Measurements from ENCODE around the gene PLA1A. TPM values are rescaled to one million over a fixed set of nuclear protein-coding genes. Genes with fewer than 3 reads are reported as not detected.

The PLA1A gene
- polyA plus RNA-seq, 1 of the 3 experiments (the other 2 are of a cell fraction) = not detected

DNA sequence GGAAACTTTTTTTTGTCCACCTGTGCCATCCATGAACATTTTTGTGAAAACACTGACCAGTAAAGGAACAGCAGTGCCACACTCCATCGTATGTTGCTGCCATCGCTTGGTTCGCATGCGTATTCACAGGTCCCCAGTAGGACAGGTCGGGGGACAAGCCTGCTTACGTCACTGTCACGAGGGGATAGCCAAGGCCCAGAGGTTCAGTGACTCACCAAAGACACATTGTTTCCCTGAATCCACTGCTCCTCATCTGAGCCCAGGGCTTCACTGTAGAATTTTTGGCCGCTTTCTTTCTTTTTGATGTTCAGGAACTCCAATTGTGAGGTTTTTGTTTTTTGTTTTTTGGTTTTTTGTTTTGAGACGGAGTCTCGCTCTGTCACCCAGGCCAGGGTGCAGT lies 12.5 kb upstream of the PLA1A start:
- ChIA-PET POLR2A (no interaction called here), CTCF (interaction anchor here (0.8 to 1.6 kb wide), 3 partner anchors 11 to 66 kb away, joined by 3 read pairs; no protein-coding TSS in a partner anchor)
- no peak overlapping the region for H3K4me3 ChIP-seq (ENCODE audit: low read depth in 2 of 2, low read length in 1 of 2)
- 0 out of 2 replicates have a peak overlapping the region, but pooled peaks have one; percentile 37 for H2AFZ ChIP-seq (ENCODE audit: low read depth)
- TF ChIP-seq CHD2 (IDR thresholded peaks at IDR 0.05; ENCODE audit: low read length, partially characterized antibody) (no peak), SMC3 (IDR thresholded peaks at IDR 0.05; ENCODE audit: low read depth, low read length) (no peak), NFIC (IDR thresholded peaks at IDR 0.05; ENCODE audit: borderline replicate concordance) (no peak), TAF1 (IDR thresholded peaks at IDR 0.05; ENCODE audit: borderline replicate concordance, low read depth, low read length) (no peak), FOSL2 (IDR thresholded peaks at IDR 0.05; ENCODE audit: borderline replicate concordance, low read depth) (no peak), REST (IDR thresholded peaks at IDR 0.05; ENCODE audit: low read depth, low read length) (no peak)
- no peaks in the 10 kb centered on the region for H3F3A ChIP-seq (replicated peaks; ENCODE audit: insufficient read depth)
- no peak overlapping the region for H3K9ac ChIP-seq
- H3K36me3 ChIP-seq (replicated peaks in 1 of 2; ENCODE audit: control insufficient read depth in 1 of 2, insufficient read depth in 2 of 2, low read length in 1 of 2) = no peaks in the 10 kb centered on the region
- no peaks in the 10 kb centered on the region for H3K9me3 ChIP-seq
- no peak overlapping the region for H3K27ac ChIP-seq (ENCODE audit: low read depth in 2 of 2, low read length in 1 of 2)
- DNase-seq = no peak
- no peaks in the 10 kb centered on the region for H4K20me1 ChIP-seq (ENCODE audit: insufficient read depth)
- H3K27me3 ChIP-seq (ENCODE audit: insufficient read depth) = no peaks in the 10 kb centered on the region
- H3K4me2 ChIP-seq = no peak overlapping the region
- WGBS (ENCODE audit: low lambda C conversion rate) = 93% methylated on average over 10 of the region's 10 CpGs
- H3K4me1 ChIP-seq (ENCODE audit: control insufficient read depth in 1 of 2, insufficient read depth in 2 of 2, low read depth in 1 of 2, low read length in 1 of 2) = no peaks in the 10 kb centered on the region; a peak in 1 of 4 replicates
- H3K9me2 ChIP-seq = no peaks in the 10 kb centered on the region
- H3K79me2 ChIP-seq (ENCODE audit: insufficient read depth) = no peaks in the 10 kb centered on the region

DNA sequence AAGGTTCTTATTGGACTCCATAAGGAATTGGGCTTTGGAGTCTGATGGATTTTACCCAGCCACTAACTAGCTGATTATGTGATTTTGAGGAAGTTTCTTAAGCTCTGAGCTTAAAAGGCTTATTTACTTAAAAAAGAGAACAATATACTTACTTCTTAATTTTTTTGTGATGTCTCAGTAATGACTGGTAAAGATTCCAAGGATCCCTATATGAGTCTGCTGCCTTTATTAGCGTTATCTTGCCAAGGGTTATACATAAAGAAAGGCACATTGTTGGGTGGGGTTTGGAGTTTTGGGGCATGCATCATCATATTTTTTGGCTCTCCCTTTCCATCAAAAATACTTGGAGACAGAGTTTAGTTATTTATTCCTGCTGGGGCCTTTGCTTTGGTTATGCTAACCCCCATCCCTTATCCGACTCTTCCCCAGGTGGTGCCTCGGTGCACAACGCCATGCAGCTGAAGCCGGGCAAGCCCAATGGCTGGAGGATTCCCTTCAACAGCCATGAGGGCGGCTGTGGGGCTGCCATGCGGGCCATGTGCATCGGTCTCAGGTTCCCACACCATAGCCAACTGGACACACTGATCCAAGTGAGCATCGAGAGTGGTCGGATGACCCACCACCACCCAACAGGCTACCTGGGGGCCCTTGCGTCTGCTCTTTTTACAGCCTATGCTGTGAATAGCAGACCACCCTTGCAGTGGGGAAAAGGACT lies 11.7 kb upstream of the PLA1A start:
- 85% methylated on average over 5 of the region's 11 CpGs for WGBS (ENCODE audit: low lambda C conversion rate)
- Histone ChIP-seq H2AFZ (ENCODE audit: low read depth) (peak overlapping the region; percentile 37; the same call in 1 of the 2 replicates), H3K9ac (no peak overlapping the region), H3K4me2 (no peak overlapping the region), H3K9me2 (no peaks in the 10 kb centered on the region), H4K20me1 (ENCODE audit: insufficient read depth) (no peaks in the 10 kb centered on the region), H3K9me3 (no peaks in the 10 kb centered on the region), H3K27me3 (ENCODE audit: insufficient read depth) (no peaks in the 10 kb centered on the region), H3K4me3 (ENCODE audit: low read depth in 2 of 2, low read length in 1 of 2) (no peak overlapping the region), H3F3A (replicated peaks; ENCODE audit: insufficient read depth) (no peaks in the 10 kb centered on the region), H3K36me3 (replicated peaks in 1 of 2; ENCODE audit: control insufficient read depth in 1 of 2, insufficient read depth in 2 of 2, low read length in 1 of 2) (no peaks in the 10 kb centered on the region), H3K79me2 (ENCODE audit: insufficient read depth) (no peaks in the 10 kb centered on the region), H3K4me1 (ENCODE audit: control insufficient read depth in 1 of 2, insufficient read depth in 2 of 2, low read depth in 1 of 2, low read length in 1 of 2) (no peaks in the 10 kb centered on the region), H3K27ac (ENCODE audit: low read depth in 2 of 2, low read length in 1 of 2) (no peak overlapping the region)
- TF ChIP-seq RAD21 (IDR thresholded peaks at IDR 0.05; ENCODE audit: low read length) (no peak), FOSL2 (IDR thresholded peaks at IDR 0.05; ENCODE audit: borderline replicate concordance, low read depth) (peak; percentile 21; the same call in 1 of the 2 replicates), NFIC (IDR thresholded peaks at IDR 0.05; ENCODE audit: borderline replicate concordance) (0 out of 2 replicates have a peak, but pooled peaks have one; percentile 6)
- no peak for DNase-seq
- ChIA-PET POLR2A (no interaction called here), CTCF (interaction anchor here (1.0 to 1.6 kb wide), 2 partner anchors 10 to 47 kb away, joined by 3 read pairs; no protein-coding TSS in a partner anchor)
